ENCODE results near the gene MLLT3.

- no peak for TF ChIP-seq CTCF (conservative IDR thresholded peaks at IDR 0.05)
- no peak for TF ChIP-seq EZH2 (IDR thresholded peaks at IDR 0.05; ENCODE audit: low read depth)
Observed at GRCh38 chr9:20518737-20519136, 103.6 kb downstream of the MLLT3 start.
